ENCODE measurements around the gene TENM4. TPM values are rescaled to one million over a fixed set of nuclear protein-coding genes. Genes with fewer than 3 reads are reported as not detected.
A peak's percentile ranks its signal among the peaks of the same experiment; 100 is the strongest.

Gene TENM4
- total and polyA plus RNA-seq, 11 donors, result 0.08 to 6.4 (median 1.0) TPM

GRCh38 chr11:79314906-79315689 lies 125.7 kb downstream of the TENM4 start:
- Histone ChIP-seq H3K4me1 (no peaks in the 10 kb centered on the region), H3K36me3 (no peaks in the 10 kb centered on the region), H3K9me3 (no peaks in the 10 kb centered on the region), H3K4me3 (no peak overlapping the region), H3K27me3 (peaks cover 0 to 16% (median 0%) of the 10 kb centered on the region in 9 donors), H3K27ac (no peak overlapping the region)
- DNase-seq (no peak), ATAC-seq (peak in 2 of 4 donors; percentile 41 to 56)
- intact Hi-C loops (cut with DNase I), result no loop called here
- TF ChIP-seq CTCF (IDR thresholded peaks at IDR 0.05) (no peak), POLR2A (IDR thresholded peaks at IDR 0.05) (no peak)
- 58 to 67% (median 61%) methylated on average over 8 of the region's 8 CpGs for WGBS, 4 donors

DNA sequence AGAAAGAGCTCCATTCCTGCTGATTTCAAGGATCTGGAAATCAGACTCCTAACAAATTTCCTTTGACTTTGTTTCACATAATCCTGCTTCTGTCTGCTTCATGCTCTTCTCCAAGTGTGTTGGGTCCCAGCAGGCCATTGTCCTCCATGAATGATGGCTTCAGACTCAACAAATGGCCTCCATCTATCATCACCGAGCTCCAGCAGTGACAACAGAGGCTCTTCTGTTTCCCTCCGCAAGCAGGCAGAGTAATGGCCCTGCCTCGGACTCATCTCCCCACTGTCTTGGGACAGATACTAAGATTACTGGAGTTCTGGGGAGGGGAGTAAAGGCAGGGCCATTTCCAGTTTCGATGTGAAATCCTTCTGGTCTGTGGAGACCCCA lies 127.3 kb downstream of the TENM4 start:
- peaks cover 0 to 10% (median 0%) of the 10 kb centered on the region in 9 donors for H3K27me3 ChIP-seq
- no peak overlapping the region for H3K27ac ChIP-seq
- H3K4me3 ChIP-seq, result no peak overlapping the region
- intact Hi-C loops (cut with DNase I), result no loop called here
- WGBS, 4 donors, result 49 to 56% (median 53%) methylated on average over 4 of the region's 4 CpGs
- TF ChIP-seq CTCF (IDR thresholded peaks at IDR 0.05) (no peak), POLR2A (IDR thresholded peaks at IDR 0.05) (no peak)
- H3K4me1 ChIP-seq, result no peaks in the 10 kb centered on the region
- H3K9me3 ChIP-seq, result no peaks in the 10 kb centered on the region
- ATAC-seq, result no peak
- no peak for DNase-seq
- H3K36me3 ChIP-seq, result no peaks in the 10 kb centered on the region

DNA sequence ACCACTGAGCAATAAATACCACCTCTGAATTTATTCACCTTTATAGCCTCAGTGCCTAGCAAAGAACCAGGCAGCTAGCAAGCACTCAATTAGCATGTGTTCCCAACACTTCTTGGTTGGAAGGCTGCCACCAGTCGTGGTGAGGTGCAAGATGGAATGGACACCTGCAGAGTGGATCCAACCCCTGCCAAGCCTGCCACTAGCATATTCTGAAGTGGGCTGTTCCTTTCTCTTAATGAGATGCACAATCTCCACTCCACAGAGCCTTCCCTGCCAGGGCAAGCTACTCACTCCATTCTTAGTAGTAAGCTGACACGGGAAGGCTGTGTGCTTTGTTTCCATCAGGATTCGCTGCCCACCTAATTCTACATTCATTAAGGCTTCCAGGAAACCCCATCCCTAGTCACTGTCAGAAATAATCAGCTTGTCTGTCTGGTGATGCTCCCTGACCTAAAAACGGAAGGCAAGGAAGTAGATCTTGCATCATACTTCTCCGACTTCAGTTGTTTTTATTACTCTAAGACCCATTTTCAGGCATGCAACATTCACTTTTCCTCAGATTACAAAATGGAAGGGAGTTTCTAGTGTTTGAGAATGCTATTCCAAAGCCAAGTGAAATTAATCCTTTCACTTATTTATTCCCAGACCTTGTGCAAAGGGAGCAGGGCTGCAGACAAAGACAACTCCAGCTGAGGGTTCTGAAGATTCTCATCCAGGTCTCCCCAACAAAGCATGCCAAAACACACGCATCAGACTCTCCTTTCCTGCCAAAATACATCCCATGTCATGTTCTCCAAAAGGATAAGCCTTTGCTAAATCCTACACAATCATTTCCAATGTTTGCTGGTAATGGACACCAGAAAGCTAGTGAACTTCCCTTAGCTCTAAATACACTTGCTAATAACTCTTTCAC lies 128.0 kb downstream of the TENM4 start:
- H3K36me3 ChIP-seq, result no peaks in the 10 kb centered on the region
- DNase-seq (no peak), ATAC-seq (peak in 1 of 4 donors; percentile 53)
- intact Hi-C loops (cut with DNase I), result no loop called here
- no peak overlapping the region for H3K4me3 ChIP-seq
- no peaks in the 10 kb centered on the region for H3K9me3 ChIP-seq
- peaks cover 0 to 10% (median 0%) of the 10 kb centered on the region in 9 donors for H3K27me3 ChIP-seq
- WGBS, 4 donors, result 42 to 54% (median 44%) methylated on average over 6 of the region's 6 CpGs
- no peaks in the 10 kb centered on the region for H3K4me1 ChIP-seq
- no peak overlapping the region for H3K27ac ChIP-seq
- no peak for TF ChIP-seq CTCF (IDR thresholded peaks at IDR 0.05)
- no peak for TF ChIP-seq POLR2A (IDR thresholded peaks at IDR 0.05)

DNA sequence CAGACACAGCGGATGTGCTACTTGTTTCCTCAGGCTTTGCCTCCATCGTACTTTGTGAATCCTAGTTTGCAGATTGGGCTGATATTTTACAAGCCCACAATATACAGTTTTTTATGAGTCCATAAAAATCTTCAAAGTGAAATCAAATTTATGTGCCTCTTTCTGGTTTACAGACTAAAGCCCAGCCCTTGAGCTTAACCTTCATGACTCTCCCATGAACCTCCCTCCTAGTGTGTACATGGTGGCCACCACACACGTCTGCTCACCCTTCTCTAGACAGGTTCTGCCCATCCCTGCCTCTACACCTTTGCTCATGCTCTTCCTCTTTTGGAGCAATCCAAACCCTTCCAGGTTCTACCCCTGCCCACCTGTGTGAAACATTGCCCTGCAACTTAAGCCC lies 129.4 kb downstream of the TENM4 start:
- no peak for TF ChIP-seq CTCF (IDR thresholded peaks at IDR 0.05)
- TF ChIP-seq POLR2A (IDR thresholded peaks at IDR 0.05), result no peak
- intact Hi-C loops (cut with DNase I), result no loop called here
- no peak overlapping the region for H3K4me3 ChIP-seq
- H3K27me3 ChIP-seq, result peaks cover 0 to 10% (median 0%) of the 10 kb centered on the region in 9 donors
- DNase-seq, result no peak
- H3K36me3 ChIP-seq, result no peaks in the 10 kb centered on the region
- no peak overlapping the region for H3K27ac ChIP-seq
- no peaks in the 10 kb centered on the region for H3K9me3 ChIP-seq
- 89 to 95% (median 93%) methylated on average over 3 of the region's 3 CpGs for WGBS, 4 donors
- H3K4me1 ChIP-seq, result no peaks in the 10 kb centered on the region
- ATAC-seq, result no peak

Measured in heart left ventricle (tissue), 16 donors.